ENCODE data around the gene SEMA7A. TPM values are rescaled to one million over a fixed set of nuclear protein-coding genes. Genes with fewer than 3 reads are reported as not detected.
A peak's percentile ranks its signal among the peaks of the same experiment; 100 is the strongest.

The SEMA7A gene
- total and polyA plus RNA-seq, 9 of the 15 experiments (the other 6 are each of a cell fraction or from before 2014, with no cell fraction given) = 0.04 to 8.2 (median 5.4) TPM; not detected in 1

DNA sequence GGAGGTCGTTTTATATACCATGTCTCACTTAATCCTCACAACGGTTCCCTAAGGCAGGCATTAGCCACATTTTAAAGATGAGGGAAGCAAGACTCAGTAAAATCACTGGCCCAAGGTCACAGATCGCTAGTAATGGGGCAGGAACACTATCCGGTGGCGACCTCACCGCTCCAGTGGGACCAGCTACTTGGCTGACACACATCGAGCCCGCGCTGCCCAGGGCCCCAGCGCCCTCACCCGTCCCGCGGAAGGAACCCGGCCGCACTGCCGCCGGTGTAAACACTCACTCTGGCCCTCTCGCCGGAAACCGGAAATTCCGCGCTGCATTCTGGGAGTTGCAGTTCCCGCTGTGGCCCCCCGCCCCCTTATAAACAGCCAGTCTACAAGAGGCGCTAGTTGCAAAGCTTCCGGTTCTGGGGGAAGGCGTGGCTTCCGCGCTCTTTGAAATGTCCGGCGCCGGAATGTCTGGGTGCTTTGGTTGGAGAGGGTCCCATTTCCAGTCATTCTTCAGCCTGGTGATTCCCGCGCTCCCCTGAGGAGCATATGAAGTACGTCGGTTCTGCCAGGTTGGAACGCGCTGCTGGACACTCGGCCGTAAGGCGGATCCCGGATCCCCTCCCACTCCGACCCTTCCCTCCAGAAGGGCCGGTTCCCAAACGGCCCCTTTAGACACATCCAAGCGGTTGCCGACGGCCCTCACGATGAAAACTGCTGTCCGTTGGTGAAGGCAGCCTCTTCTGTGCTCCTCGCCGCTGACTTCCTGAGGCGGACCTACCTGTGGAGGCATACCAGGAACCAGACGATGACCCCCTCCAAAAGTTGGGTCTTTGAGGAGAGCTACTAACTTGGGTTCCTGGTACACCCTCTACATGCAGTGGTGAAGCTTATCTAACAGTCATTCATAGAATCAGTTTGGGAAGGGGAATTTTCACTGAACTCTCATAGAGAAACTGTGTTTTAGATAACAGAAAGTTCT is 27.4 kb upstream of the SEMA7A start, which contains the start of gene UBL7 (continued):
- TF ChIP-seq ZNF707 (CRISPR knock-in tag; conservative IDR thresholded peaks at IDR 0.05) (no peak), RAD21 (CRISPR knock-in tag; conservative IDR thresholded peaks at IDR 0.05 in 1 of 2, IDR thresholded peaks at IDR 0.05 in 1 of 2) (peak in 1 of 2 experiments; percentile 53; a peak in 2 of 4 replicates), U2AF1 (optimal IDR thresholded peaks at IDR 0.05; ENCODE audit: low read depth, low read length) (no peak), EP400 (IDR thresholded peaks at IDR 0.05) (peak; percentile 71), ZNF282 (CRISPR knock-in tag; IDR thresholded peaks at IDR 0.05) (no peak), NONO (IDR thresholded peaks at IDR 0.05; ENCODE audit: low read depth in 2 of 2, low read length in 1 of 2) (peak in 1 of 2 experiments; percentile 72; a peak in 2 of 4 replicates), ZC3H11A (IDR thresholded peaks at IDR 0.05; ENCODE audit: low read depth, low read length) (no peak), ZNF134 (CRISPR knock-in tag; conservative IDR thresholded peaks at IDR 0.05) (no peak), TBL1XR1 (IDR thresholded peaks at IDR 0.05; ENCODE audit: low read length in 2 of 2) (peak; percentile 15 to 77; a peak in 2 of 4 replicates), RBBP5 (IDR thresholded peaks at IDR 0.05; ENCODE audit: borderline replicate concordance, insufficient read depth, low read length, poor library complexity, severe bottlenecking) (peak; percentile 88), NCOA4 (IDR thresholded peaks at IDR 0.05; ENCODE audit: partially characterized antibody) (no peak), RBM34 (IDR thresholded peaks at IDR 0.05; ENCODE audit: borderline replicate concordance, insufficient read depth, low read length) (no peak), CEBPB (tag; IDR thresholded peaks at IDR 0.05) (no peak), HNRNPK (IDR thresholded peaks at IDR 0.05; ENCODE audit: low read depth, low read length, poor library complexity, severe bottlenecking) (no peak), LARP7 (IDR thresholded peaks at IDR 0.05) (peak; percentile 89), KLF1 (tag; IDR thresholded peaks at IDR 0.05) (no peak; the same call in 1 of the 2 replicates), PTRF (tag; IDR thresholded peaks at IDR 0.05) (no peak), NFE2 (IDR thresholded peaks at IDR 0.05; ENCODE audit: low read depth) (no peak), MEF2D (tag; conservative IDR thresholded peaks at IDR 0.05; ENCODE audit: low read depth) (no peak)
- TF ChIP-seq, protein P1, sequence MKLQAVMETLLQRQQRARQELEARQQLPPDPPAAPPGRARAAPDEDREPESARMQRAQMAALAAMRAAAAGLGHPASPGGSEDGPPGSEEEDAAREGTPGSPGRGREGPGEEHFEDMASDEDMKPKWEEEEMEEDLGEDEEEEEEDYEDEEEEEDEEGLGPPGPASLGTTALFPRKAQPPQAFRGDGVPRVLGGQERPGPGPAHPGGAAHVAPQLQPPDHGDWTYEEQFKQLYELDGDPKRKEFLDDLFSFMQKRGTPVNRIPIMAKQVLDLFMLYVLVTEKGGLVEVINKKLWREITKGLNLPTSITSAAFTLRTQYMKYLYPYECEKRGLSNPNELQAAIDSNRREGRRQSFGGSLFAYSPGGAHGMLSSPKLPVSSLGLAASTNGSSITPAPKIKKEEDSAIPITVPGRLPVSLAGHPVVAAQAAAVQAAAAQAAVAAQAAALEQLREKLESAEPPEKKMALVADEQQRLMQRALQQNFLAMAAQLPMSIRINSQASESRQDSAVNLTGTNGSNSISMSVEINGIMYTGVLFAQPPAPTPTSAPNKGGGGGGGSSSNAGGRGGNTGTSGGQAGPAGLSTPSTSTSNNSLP (IDR thresholded peaks at IDR 0.05; ENCODE audit: borderline replicate concordance, low read depth, low read length) = no peak
- TF ChIP-seq, protein P2, sequence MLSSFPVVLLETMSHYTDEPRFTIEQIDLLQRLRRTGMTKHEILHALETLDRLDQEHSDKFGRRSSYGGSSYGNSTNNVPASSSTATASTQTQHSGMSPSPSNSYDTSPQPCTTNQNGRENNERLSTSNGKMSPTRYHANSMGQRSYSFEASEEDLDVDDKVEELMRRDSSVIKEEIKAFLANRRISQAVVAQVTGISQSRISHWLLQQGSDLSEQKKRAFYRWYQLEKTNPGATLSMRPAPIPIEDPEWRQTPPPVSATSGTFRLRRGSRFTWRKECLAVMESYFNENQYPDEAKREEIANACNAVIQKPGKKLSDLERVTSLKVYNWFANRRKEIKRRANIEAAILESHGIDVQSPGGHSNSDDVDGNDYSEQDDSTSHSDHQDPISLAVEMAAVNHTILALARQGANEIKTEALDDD (IDR thresholded peaks at IDR 0.05) = peak; percentile 4; the same call in 1 of the 2 replicates
- TF ChIP-seq, protein P3, sequence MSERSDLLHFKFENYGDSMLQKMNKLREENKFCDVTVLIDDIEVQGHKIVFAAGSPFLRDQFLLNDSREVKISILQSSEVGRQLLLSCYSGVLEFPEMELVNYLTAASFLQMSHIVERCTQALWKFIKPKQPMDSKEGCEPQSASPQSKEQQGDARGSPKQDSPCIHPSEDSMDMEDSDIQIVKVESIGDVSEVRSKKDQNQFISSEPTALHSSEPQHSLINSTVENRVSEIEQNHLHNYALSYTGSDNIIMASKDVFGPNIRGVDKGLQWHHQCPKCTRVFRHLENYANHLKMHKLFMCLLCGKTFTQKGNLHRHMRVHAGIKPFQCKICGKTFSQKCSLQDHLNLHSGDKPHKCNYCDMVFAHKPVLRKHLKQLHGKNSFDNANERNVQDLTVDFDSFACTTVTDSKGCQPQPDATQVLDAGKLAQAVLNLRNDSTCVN (CRISPR knock-in tag; IDR thresholded peaks at IDR 0.05) = no peak
- TF ChIP-seq, protein P4, sequence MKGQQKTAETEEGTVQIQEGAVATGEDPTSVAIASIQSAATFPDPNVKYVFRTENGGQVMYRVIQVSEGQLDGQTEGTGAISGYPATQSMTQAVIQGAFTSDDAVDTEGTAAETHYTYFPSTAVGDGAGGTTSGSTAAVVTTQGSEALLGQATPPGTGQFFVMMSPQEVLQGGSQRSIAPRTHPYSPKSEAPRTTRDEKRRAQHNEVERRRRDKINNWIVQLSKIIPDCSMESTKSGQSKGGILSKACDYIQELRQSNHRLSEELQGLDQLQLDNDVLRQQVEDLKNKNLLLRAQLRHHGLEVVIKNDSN (CRISPR knock-in tag; IDR thresholded peaks at IDR 0.05) = no peak

Measured in K562 (cell line).